ENCODE measurements around the gene PLG.
"Not testable (repeated sequence)": the region's sequence is repeated elsewhere in the genome, so short reads cannot be mapped to it uniquely, and the experiment has no call there.

Gene PLG

GRCh38 chr6:160780656-160781055 is 78.6 kb downstream of the PLG start:
- not testable (repeated sequence) for DNase-seq

GRCh38 chr6:160781298-160781697 is 79.3 kb downstream of the PLG start:
- no peak for DNase-seq

- no peak for DNase-seq
Observed at GRCh38 chr6:160782228-160782627, 80.2 kb downstream of the PLG start.

GRCh38 chr6:160783741-160784140 is 81.7 kb downstream of the PLG start:
- DNase-seq: no peak

- DNase-seq: not testable (repeated sequence)
Observed at GRCh38 chr6:160788126-160788525, 86.1 kb downstream of the PLG start.

- DNase-seq: no peak
Observed at GRCh38 chr6:160788806-160789205, 86.8 kb downstream of the PLG start.

GRCh38 chr6:160789263-160790027 is 87.4 kb downstream of the PLG start:
- DNase-seq: no peak

GRCh38 chr6:160790028-160790792 is 88.2 kb downstream of the PLG start:
- no peak for DNase-seq

GRCh38 chr6:160791459-160791858 is 89.4 kb downstream of the PLG start:
- no peak for DNase-seq

- DNase-seq: no peak
Observed at GRCh38 chr6:160791981-160792418, 90.0 kb downstream of the PLG start.

GRCh38 chr6:160792708-160793107 is 90.7 kb downstream of the PLG start:
- no peak for DNase-seq

- DNase-seq: no peak
Observed at GRCh38 chr6:160793652-160794051, 91.6 kb downstream of the PLG start.

- DNase-seq: no peak
Observed at GRCh38 chr6:160795721-160796120, 93.7 kb downstream of the PLG start.

- DNase-seq: no peak
Observed at GRCh38 chr6:160798625-160799024, 96.6 kb downstream of the PLG start.

GRCh38 chr6:160799801-160800506 is 97.9 kb downstream of the PLG start:
- no peak for DNase-seq

- DNase-seq: no peak
Observed at GRCh38 chr6:160801418-160801817, 99.4 kb downstream of the PLG start.

GRCh38 chr6:160802049-160802448 is 100.0 kb downstream of the PLG start:
- not testable (repeated sequence) for DNase-seq

Measured in HCEC 1CT (cell line).